ENCODE measurements around the gene VPS33A.

The VPS33A gene

GRCh38 chr12:122185079-122185478 lies 81.2 kb downstream of the VPS33A start:
- H3K27me3 ChIP-seq (ENCODE audit: control insufficient read depth, insufficient read depth, low read length, poor library complexity, severe bottlenecking), result peaks cover 24% of the 10 kb centered on the region
- H3K27ac ChIP-seq (ENCODE audit: insufficient read depth, low read depth, low read length, poor library complexity, severe bottlenecking), result no peak overlapping the region
- WGBS, 2 experiments, result 89 to 92% methylated on average over 7 of the region's 7 CpGs
- no peaks in the 10 kb centered on the region for H3K36me3 ChIP-seq (ENCODE audit: control insufficient read depth, insufficient read depth, low read length)
- no peaks in the 10 kb centered on the region for H3K4me1 ChIP-seq (ENCODE audit: control insufficient read depth, insufficient read depth, low read length)
- H3K9me3 ChIP-seq (ENCODE audit: control insufficient read depth, low read length), result no peaks in the 10 kb centered on the region
- H3K4me3 ChIP-seq (ENCODE audit: insufficient read depth, low read depth, low read length), result no peak overlapping the region

DNA sequence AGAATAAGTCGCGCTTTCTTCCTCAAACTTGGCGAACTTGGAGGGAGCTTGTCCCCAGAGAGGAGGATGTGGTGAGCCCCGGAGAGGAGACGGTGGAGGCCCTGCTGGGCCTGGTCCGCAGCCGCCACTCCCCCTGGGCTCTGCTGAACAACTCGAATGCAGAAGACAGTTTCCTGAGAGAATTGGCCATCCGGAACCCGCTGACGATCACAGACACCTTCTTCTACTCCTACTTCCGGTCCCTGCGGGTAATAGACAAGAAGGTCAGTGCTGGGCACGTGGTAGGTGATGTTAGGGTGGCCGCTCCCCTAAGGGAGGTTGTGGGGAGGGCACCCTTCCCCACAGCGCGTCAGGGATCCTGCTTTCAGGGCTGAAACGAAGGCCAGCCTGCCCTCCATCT lies 81.8 kb downstream of the VPS33A start:
- H3K27me3 ChIP-seq (ENCODE audit: control insufficient read depth, insufficient read depth, low read length, poor library complexity, severe bottlenecking), result peaks cover 24% of the 10 kb centered on the region
- no peaks in the 10 kb centered on the region for H3K4me1 ChIP-seq (ENCODE audit: control insufficient read depth, insufficient read depth, low read length)
- no peaks in the 10 kb centered on the region for H3K9me3 ChIP-seq (ENCODE audit: control insufficient read depth, low read length)
- H3K27ac ChIP-seq (ENCODE audit: insufficient read depth, low read depth, low read length, poor library complexity, severe bottlenecking), result no peak overlapping the region
- no peaks in the 10 kb centered on the region for H3K36me3 ChIP-seq (ENCODE audit: control insufficient read depth, insufficient read depth, low read length)
- H3K4me3 ChIP-seq (ENCODE audit: insufficient read depth, low read depth, low read length), result no peak overlapping the region
- WGBS, 2 experiments, result 84 to 88% methylated on average over 18 of the region's 18 CpGs

DNA sequence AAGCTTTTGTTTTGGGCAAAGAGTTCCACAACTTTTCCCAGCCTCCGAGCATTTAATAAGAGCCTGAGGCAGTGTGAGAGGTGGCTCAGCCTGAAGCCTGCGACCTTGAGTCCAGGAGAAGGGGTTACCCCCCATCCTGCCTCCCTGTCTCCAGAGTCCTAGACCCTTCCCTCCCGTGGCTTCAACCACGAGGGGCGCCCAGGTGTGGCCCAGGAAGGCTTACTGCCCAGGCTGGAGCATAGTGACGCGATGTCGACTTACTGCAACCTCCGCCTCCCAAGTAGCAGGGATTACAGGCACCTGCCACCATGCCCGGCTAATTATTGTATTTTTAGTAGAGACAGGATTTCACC lies 82.7 kb downstream of the VPS33A start:
- H3K36me3 ChIP-seq (ENCODE audit: control insufficient read depth, insufficient read depth, low read length), result no peaks in the 10 kb centered on the region
- H3K9me3 ChIP-seq (ENCODE audit: control insufficient read depth, low read length), result no peaks in the 10 kb centered on the region
- WGBS, 2 experiments, result 76 to 81% methylated on average over 10 of the region's 10 CpGs
- peaks cover 24% of the 10 kb centered on the region for H3K27me3 ChIP-seq (ENCODE audit: control insufficient read depth, insufficient read depth, low read length, poor library complexity, severe bottlenecking)
- H3K4me3 ChIP-seq (ENCODE audit: insufficient read depth, low read depth, low read length), result peak overlapping the region; percentile 50
- no peak overlapping the region for H3K27ac ChIP-seq (ENCODE audit: insufficient read depth, low read depth, low read length, poor library complexity, severe bottlenecking)
- H3K4me1 ChIP-seq (ENCODE audit: control insufficient read depth, insufficient read depth, low read length), result no peaks in the 10 kb centered on the region

GRCh38 chr12:122182887-122183587 lies 83.3 kb downstream of the VPS33A start, which contains the start of gene LRRC43:
Gene LRRC43 (plus strand): TSS chr12:122183123. CDS start chr12:122183145, 22 bp downstream.
- WGBS, 2 experiments, result 4 to 5% methylated on average over 63 of the region's 63 CpGs
- Histone ChIP-seq H3K4me3 (ENCODE audit: insufficient read depth, low read depth, low read length) (peak within 1 kb of the TSS; percentile 50), H3K27ac (ENCODE audit: insufficient read depth, low read depth, low read length, poor library complexity, severe bottlenecking) (no peak within 1 kb of the TSS), H3K36me3 (ENCODE audit: control insufficient read depth, insufficient read depth, low read length) (no peaks in the 10 kb centered on the region), H3K27me3 (ENCODE audit: control insufficient read depth, insufficient read depth, low read length, poor library complexity, severe bottlenecking) (peaks cover 24% of the 10 kb centered on the region), H3K4me1 (ENCODE audit: control insufficient read depth, insufficient read depth, low read length) (no peaks in the 10 kb centered on the region), H3K9me3 (ENCODE audit: control insufficient read depth, low read length) (no peaks in the 10 kb centered on the region)

Data from ectodermal cell (in vitro differentiated cells).